Measurements from ENCODE around the gene ATP10D. TPM values are rescaled to one million over a fixed set of nuclear protein-coding genes. Genes with fewer than 3 reads are reported as not detected.

The ATP10D gene
- polyA plus RNA-seq, 3 donors: 3.3 to 3.4 (median 3.4) TPM

GRCh38 chr4:47560682-47561081 lies 75.6 kb downstream of the ATP10D start:
- WGBS, 3 donors: 87 to 94% (median 91%) methylated on average over 1 of the region's 1 CpG
- no peak overlapping the region for H3K27ac ChIP-seq (ENCODE audit: low read depth, low read length)

GRCh38 chr4:47561331-47561730 lies 76.3 kb downstream of the ATP10D start:
- H3K27ac ChIP-seq (ENCODE audit: low read depth, low read length): no peak overlapping the region
- WGBS, 3 donors: 3 to 88% (median 53%) methylated on average over 1 of the region's 1 CpG

GRCh38 chr4:47562297-47562696 lies 77.2 kb downstream of the ATP10D start:
- no peak overlapping the region for H3K27ac ChIP-seq (ENCODE audit: low read depth, low read length)
- 65 to 75% (median 71%) methylated on average over 3 of the region's 3 CpGs for WGBS, 3 donors

GRCh38 chr4:47566566-47566965 lies 81.5 kb downstream of the ATP10D start:
- H3K27ac ChIP-seq (ENCODE audit: low read depth, low read length): no peak overlapping the region
- 79 to 90% (median 89%) methylated on average over 2 of the region's 2 CpGs for WGBS, 3 donors

GRCh38 chr4:47566969-47567368 lies 81.9 kb downstream of the ATP10D start:
- no peak overlapping the region for H3K27ac ChIP-seq (ENCODE audit: low read depth, low read length)

GRCh38 chr4:47567511-47567910 lies 82.4 kb downstream of the ATP10D start:
- no peak overlapping the region for H3K27ac ChIP-seq (ENCODE audit: low read depth, low read length)
- 98 to 99% (median 98%) methylated on average over 1 of the region's 1 CpG for WGBS, 3 donors

- no peak overlapping the region for H3K27ac ChIP-seq (ENCODE audit: low read depth, low read length)
Measured at GRCh38 chr4:47570816-47571215, 85.7 kb downstream of the ATP10D start.

GRCh38 chr4:47572981-47573380 lies 87.9 kb downstream of the ATP10D start:
- 88 to 91% (median 90%) methylated on average over 3 of the region's 3 CpGs for WGBS, 3 donors

GRCh38 chr4:47577779-47578553 lies 92.9 kb downstream of the ATP10D start:
- 50 to 64% (median 62%) methylated on average over 7 of the region's 7 CpGs for WGBS, 3 donors

More at GRCh38 chr4:47572981-47573380, 87.9 kb downstream of the ATP10D start:
- H3K27ac ChIP-seq (ENCODE audit: low read depth, low read length): no peak overlapping the region

GRCh38 chr4:47579235-47579634 lies 94.2 kb downstream of the ATP10D start:
- 84 to 92% (median 91%) methylated on average over 3 of the region's 3 CpGs for WGBS, 3 donors
- H3K27ac ChIP-seq (ENCODE audit: low read depth, low read length): no peak overlapping the region

More at GRCh38 chr4:47577779-47578553, 92.9 kb downstream of the ATP10D start:
- no peak overlapping the region for H3K27ac ChIP-seq (ENCODE audit: low read depth, low read length)

- 48 to 96% (median 87%) methylated on average over 1 of the region's 1 CpG for WGBS, 3 donors
Measured at GRCh38 chr4:47590325-47590724, 105.2 kb downstream of the ATP10D start.

GRCh38 chr4:47597696-47598095 lies 112.6 kb downstream of the ATP10D start:
- 80 to 92% (median 90%) methylated on average over 1 of the region's 1 CpG for WGBS, 3 donors
- no peak overlapping the region for H3K27ac ChIP-seq (ENCODE audit: low read depth, low read length)

More at GRCh38 chr4:47590325-47590724, 105.2 kb downstream of the ATP10D start:
- H3K27ac ChIP-seq (ENCODE audit: low read depth, low read length): no peak overlapping the region

- no peak overlapping the region for H3K27ac ChIP-seq (ENCODE audit: low read depth, low read length)
- WGBS, 3 donors: 59 to 86% (median 64%) methylated on average over 1 of the region's 1 CpG
Measured at GRCh38 chr4:47598320-47598719, 113.2 kb downstream of the ATP10D start.

- H3K27ac ChIP-seq (ENCODE audit: low read depth, low read length): no peak overlapping the region
- 82 to 89% (median 87%) methylated on average over 3 of the region's 3 CpGs for WGBS, 3 donors
Measured at GRCh38 chr4:47598896-47599295, 113.8 kb downstream of the ATP10D start.

- no peak overlapping the region for H3K27ac ChIP-seq (ENCODE audit: low read depth, low read length)
- 92 to 94% (median 93%) methylated on average over 3 of the region's 3 CpGs for WGBS, 3 donors
Measured at GRCh38 chr4:47606482-47606881, 121.4 kb downstream of the ATP10D start.

- WGBS, 3 donors: 66 to 81% (median 71%) methylated on average over 4 of the region's 4 CpGs
Measured at GRCh38 chr4:47612116-47613023, 127.3 kb downstream of the ATP10D start.

GRCh38 chr4:47615385-47615784 lies 130.3 kb downstream of the ATP10D start:
- 78 to 84% (median 82%) methylated on average over 4 of the region's 4 CpGs for WGBS, 3 donors
- no peak overlapping the region for H3K27ac ChIP-seq (ENCODE audit: low read depth, low read length)

More at GRCh38 chr4:47612116-47613023, 127.3 kb downstream of the ATP10D start:
- no peak overlapping the region for H3K27ac ChIP-seq (ENCODE audit: low read depth, low read length)

GRCh38 chr4:47617607-47618006 lies 132.5 kb downstream of the ATP10D start:
- H3K27ac ChIP-seq (ENCODE audit: low read depth, low read length): no peak overlapping the region

GRCh38 chr4:47619691-47620090 lies 134.6 kb downstream of the ATP10D start:
- WGBS, 3 donors: 82 to 92% (median 86%) methylated on average over 2 of the region's 2 CpGs
- H3K27ac ChIP-seq (ENCODE audit: low read depth, low read length): no peak overlapping the region

Data from adipose tissue (tissue), 3 donors.